GM18508 (cell line): Measurements from ENCODE around the gene KRTAP17-1.

Experiments
- ATAC-seq: cut with Tn5 transposase; IDR thresholded peaks from one replicate; pipeline ENCODE4 v1.9.1; 2021; ENCODE audit warnings: moderate number of reproducible peaks; ENCODE audit not compliant: insufficient read depth, unreplicated experiment

KRTAP17-1 gene

DNA sequence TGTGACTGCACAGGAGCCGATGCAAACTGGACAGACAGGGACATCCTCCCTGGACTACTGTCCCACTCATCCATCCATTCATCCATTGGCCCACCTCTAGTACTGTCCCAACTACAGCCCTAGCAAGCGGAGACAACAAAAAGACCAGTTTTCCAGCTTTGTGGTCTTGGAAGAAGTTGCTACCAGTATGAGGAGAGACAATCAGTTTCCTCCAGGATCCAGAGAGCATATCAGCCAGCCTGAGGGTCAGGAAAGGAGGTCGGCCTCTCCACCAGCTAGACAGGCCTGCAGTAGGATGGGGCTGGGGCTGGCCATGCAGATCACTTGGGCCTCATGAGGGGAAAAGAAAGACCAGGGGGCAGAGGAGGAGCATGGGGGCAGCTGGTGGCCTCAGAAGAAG lies 18.3 kb upstream of the KRTAP17-1 start:
- ATAC-seq, result no peak

DNA sequence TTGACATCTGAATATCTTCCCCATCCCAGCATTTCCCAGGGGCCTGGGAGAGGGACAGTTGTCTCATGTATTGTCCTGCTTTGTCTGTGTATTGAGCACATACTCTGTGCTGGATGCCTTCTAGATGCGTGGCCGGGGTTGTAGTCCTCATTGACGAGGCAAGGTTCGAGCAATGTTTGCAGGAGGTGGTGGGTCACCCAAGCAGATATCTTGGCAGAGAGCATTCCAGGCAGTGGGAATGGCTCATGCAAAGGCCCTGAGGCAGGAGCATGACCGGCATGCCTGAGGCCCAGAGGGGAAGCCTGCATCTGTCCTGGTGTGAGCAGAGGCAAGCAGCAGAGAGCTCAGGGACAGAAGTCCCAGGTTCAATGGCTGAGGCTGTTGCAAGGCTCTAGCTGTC lies 17.6 kb upstream of the KRTAP17-1 start:
- no peak for ATAC-seq

DNA sequence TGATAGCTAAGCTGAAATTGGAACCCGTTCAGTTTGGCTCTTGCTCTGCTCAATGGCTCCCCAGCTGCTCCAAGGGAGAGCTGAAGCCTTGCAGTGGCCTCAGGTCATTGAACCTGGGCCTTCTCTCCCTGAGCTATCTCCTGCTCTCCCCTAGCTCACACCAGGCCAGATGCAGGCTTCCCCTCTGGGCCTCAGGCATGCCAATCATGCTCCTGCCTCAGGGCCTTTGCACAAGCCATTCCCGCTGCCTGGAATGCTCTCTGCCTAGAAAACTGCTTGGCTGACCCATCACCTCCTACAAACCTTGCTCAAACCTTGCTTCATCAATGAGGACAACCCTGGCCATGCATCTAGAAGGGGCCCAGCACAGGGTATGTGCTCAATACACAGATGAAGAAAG lies 16.7 kb upstream of the KRTAP17-1 start:
- no peak for ATAC-seq

DNA sequence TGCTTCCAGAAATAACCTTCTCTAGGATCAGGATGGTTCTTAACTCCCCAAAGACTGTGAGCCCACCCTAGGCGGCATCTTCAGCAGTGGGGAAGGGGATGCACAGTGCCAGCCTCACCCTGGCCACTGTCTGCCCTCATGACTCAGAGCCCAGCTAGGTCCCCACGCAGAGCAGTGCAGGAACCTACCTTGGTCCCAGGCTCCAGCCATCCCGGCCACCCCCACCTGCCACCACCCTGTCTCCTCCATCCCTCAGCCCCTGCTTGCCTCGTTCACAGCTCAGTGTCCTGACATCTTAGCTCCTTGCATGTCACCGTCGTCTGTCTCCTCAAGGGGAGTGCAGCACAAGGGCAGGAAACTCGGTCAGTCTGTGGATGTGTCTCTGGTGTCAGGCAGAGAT lies 16.1 kb upstream of the KRTAP17-1 start:
- no peak for ATAC-seq

DNA sequence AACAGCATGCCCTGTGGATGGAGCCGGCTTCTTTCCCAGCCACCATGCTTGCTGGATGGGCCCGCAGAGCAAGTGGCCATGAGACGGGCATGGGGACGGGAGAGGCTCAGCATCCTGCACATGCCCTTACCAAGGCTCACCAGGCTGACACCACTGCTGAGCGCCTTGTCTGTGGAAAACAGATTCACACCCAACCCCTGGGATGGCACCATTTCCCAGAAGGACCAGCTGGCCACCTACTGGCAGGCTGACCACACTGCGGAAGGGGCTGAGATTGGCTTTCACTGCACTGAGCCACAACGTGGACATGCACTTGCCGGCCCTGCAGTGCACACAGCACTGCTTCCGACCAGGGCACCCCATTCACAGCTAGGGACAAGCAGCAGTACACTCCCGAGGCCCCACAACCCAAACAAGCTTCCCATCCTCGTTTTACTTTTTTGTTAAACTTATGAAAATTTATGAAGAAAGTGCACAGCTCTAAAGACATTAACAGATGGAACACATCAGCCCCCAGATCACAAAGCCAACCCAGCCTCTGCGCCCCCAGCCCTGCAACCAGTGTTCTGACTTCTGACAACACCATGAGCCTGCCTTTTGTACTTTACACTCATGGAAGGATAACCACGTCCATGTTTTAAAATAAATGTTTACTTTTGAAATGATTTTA lies 13.9 kb upstream of the KRTAP17-1 start:
- no peak for ATAC-seq

DNA sequence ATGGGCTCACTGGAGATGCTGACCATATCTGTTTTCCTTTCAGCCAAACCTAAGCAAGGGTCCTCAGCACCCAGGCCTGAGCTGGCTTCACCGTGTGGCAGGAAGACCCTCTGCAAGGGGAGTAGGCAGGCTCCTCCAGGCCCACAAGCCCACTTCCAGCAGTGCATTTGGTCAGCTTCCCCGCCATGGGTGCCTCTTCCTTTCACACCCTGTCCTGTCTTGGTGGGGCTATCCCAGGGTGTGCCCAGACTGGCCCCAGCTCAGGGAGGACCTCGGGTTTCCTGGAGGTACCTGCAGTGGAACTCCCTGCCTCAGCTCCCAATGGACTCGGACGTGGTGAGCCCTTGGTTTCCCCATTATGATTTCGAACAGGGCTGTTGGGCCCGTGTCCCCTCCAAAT lies 12.7 kb upstream of the KRTAP17-1 start:
- no peak for ATAC-seq

DNA sequence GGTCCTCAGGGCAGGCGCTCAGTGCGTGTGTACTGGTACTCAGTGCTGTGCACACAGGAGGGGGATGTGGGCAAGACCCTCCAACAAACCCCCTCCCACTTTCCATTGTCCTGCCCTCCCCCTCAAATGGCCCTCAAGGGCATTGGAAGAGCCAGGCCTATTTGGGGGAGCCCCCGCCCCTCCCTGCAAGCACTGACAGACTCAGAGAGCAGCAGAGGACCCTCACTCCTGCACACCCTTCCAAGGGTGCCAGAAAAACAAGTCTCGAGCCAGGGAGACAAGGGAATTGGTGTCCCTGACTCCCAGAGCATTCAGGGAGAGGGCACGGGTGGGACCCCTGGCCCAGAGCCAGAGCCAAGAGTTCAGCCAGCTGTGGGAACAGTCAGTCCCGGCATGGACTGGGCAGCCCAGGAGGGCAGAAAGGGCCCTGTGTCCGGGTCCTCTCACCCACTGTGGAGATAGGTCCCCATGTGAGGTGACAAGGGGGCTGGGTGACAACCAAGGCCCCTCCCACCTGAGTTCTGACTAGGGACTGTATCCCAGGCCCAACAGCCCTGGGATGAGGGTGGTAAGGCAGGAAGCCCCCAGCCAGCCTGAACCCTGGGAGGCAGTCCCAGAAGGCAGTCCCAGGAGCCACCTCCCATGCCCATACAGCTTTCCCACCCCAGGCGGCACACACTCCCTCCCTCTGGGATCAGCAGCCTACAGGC lies 12.1 kb upstream of the KRTAP17-1 start:
- no peak for ATAC-seq

DNA sequence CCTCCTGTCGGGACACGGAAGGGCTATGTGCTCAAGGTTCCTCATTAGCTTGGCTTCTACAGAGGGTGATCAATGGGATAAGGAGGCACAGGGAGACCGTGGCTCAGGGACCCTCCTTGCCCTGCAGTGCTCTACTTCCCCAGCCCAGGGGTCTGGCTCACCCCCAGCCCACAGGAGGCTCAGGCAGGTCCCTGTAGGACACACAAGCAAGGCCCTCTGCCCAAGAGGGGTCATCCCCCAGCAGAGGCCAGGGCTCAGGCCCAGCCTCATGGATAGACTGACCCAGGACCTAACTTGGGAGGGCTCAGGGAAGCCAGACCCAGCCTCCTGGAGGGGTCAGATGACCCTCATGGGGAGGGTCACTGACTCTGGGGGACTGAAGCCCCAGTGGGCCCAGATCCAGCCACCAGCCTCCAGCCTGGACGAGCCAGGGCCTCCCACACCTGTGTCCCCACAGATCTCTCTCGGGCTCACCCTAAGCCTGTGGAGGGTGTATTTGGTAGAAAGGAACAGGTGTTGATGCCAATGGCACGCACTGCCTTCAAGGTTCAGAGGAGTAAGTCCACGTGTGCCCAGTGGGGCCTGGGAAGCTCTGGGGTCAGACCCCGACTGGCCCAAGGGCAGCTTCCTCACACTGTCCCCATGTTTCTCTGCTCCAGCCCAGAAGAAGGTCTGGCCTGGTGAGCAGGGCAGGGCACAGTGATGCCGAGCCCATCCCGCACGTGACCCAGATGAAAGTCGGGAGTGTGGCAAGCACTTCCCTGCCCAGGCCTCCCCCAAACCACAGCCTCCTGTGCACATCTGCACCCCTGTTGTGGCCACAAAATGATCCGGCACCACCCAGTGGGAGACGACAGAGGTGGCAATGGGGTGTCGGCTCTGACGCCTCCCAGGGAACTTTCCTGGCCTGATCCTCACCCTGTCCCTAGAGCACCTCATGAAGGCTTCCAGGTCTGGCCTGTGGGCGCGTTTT lies 10.9 kb upstream of the KRTAP17-1 start:
- ATAC-seq, result no peak

DNA sequence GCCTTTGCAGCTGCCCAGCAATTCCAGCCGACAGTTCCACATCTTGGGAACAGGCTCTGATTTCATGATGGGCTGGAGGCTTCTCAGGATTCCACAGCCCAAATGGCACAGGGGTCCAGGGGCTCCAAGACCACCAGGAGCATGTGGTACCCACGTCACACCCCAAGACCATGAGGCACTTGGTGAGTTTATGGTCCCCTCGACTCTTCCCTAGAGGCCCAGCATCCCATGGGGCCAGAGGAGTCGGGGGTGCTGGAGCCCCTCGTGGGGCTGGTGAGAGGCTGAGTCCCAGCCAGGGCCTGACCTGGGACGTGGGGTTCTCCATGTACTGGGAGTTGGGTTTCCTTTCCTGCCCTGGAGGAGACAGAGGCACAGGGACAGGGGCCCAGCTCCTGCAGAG lies 10.1 kb upstream of the KRTAP17-1 start:
- no peak for ATAC-seq

DNA sequence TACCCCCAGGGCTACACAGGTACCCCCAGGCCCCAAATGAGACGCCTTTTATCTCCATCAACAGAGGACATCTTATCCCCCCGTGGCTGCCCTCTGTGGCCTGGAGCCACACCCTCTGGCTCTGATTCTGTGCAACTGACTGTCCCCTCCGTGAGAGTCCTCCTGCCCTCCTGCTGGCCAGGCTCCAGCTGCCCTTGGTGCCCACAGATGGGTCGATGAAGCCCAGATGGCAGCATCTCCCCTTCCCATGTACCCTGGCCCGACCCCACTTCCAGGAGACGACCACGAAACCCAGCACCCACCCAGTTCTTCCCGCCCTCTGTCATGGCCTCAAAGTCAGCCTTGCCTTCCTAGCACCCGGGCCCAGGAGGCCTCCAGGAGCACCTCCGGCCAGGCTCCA lies 9.6 kb upstream of the KRTAP17-1 start:
- ATAC-seq, result no peak

DNA sequence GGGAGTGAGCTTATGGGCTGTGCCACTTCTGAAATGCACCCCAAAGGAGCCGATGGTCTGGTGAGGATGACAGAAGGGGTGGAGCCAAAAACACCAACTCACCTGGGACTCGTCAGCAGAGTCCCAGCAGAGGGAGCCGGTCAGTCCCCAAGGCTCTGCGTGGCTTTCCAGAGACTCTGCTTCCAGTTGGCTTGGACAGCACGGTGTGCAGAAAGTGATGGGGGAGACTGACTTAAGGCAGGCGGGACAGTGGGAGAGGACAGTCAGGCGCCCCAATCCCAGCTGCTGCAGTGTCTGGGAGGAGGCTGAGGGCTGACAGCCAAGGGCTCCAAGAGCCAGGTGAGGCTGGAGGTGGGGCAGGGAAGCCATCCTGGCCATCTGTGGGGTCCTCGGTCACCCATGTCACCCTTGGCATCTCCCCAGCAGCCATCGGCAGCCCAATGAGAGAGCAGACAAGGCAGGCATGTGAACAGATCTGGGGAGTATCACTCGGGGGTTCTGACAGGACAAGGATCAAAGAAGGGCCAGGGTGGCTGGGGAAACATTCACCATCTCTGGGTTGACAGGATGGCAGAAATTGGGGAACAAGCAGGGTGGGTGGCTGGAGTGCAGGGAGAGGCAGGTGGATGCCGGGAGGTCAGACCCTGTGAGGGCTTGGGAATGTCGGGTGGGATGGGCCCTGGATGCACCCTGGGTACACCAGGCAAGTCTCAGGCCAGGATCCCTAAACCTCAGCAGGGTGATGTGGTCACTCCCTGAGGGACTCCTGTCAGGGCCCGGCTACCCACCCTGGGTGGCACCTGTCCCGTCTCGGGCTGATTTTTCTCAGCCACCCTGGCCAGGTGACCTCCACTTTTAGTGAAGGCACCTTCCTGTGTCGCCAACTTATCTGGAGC lies 8.9 kb upstream of the KRTAP17-1 start:
- no peak for ATAC-seq

DNA sequence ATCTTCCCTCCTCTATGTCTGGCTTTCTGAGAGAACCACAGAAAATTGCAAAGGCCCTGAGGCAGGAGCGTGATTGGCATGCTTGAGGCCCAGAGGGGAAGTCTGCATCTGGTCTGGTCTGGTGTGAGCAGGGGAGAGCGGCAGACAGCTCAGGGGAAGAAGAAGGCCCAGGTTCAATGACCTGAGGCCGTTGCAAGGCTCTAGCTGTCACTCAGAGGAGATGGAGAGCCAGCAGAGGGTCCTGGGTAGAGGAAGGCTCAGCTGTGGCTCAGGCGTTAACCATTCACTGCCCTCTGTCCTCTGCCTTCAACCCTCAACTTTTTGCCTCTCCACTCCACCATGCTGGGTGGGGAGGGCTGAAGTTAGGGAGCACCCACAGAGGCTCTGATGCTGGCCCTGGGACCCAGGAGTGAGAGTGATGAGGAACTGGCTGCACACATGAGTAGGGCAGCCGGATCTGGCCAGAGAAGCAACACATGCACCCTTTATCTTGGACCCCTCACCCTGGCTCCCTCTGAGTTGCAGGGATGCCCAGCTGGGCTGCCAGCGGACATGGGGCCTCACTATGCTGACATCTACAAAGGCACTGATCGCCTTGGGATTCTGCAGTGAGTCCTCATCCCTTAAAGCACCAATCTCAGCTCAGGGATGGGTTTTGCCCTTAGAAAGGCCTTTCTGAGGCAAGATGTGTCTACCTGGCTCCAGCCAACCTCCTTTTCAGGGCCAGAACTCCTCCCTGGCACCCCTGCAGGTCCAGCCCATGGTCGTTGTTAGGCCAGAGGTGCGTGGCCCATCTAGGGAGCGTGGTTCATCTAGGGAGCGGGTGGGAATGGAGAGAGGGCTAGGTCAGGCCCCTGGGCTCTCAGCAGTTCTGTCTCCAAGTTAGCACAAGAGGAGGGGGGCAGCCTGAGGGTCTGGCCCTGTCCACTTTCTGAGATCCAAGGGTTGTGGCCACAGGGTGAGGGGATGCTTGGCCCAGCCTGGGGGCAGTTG lies 7.7 kb upstream of the KRTAP17-1 start:
- no peak for ATAC-seq

DNA sequence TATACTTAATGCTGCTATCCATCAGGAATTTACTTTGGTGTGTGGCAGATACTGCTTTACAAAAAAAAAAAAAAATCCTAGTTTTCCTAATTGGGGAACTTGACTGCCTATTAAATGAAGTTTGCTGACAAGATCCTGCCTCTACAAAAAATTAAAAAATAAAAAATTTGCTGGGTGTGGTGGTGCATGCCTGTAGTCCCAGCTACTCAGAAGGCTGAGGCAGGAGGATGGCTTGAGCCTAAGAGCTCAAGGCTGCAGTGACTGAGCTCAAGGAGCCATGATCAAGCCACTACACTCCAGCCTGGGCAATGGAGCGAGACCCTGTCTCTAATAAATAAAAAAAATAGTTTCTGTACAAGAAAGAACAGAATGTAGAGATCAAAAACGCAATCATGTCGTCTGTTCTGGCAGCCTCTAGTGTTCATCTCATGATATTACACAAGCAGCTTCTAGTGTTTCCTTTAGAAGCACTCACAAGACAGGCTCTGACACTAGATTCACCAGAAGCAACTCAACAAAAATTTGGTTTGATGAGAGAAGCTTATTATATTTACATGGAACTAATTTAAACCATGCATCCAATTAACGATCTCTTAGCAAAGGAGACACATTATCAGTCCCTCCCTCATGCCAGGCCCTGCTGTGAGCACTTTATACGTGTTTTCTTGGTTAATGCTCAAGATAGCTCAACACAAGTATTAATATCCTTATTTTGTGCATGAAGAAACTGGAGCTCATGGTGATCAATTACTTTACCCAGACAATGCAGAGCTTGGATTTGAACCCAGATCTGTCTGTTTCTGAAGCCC lies 6.8 kb upstream of the KRTAP17-1 start:
- ATAC-seq, result no peak

DNA sequence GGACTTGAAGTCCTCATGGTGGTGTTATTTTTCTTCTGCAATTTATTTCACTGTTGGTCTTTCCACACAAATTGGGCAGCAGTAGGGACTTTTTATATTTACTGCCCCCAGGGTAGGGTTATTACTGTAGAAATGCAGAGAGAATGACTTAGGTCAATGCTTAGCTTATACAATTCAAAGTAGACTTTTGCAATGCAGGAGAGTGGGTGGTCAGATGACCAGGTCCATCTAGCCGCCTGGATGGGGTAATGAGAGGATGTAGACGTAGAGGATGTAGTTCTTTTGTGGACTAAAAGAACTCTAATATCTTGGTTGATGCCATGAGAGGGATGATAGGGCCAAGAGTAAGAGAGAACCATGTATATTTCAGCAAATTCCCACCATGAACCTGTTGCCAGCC lies 2.7 kb upstream of the KRTAP17-1 start:
- no peak for ATAC-seq

DNA sequence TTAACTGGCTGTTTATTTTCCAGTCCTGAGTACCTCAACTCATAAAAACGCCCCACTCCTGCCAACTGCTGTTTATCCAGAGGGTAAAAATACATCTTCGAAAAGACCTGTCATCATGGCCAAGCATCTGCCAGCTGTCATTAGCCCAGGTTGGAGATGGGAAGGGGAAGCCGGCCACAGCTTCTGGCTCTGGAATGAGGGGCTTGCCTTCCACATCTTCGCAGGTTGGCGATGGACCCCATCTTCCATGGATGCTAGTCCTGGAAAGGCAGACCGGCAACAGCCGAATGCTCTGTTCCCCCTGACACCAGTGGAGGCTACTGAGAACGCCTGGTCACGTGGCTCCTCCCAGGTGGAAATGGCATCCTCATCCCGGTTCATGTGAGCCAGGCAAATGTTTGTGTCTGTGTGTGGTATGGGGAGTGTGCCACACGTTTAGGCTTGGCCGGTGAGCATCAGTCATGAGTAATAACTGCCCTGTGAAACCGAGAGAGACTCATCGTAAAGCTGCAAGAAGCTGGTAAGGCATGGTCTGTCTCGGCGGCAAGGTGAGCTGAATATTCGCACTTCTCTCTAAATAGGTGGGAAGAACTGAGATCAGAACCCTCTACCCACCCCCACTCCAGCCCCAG lies 420 bp upstream of the KRTAP17-1 start:
- no peak for ATAC-seq

DNA sequence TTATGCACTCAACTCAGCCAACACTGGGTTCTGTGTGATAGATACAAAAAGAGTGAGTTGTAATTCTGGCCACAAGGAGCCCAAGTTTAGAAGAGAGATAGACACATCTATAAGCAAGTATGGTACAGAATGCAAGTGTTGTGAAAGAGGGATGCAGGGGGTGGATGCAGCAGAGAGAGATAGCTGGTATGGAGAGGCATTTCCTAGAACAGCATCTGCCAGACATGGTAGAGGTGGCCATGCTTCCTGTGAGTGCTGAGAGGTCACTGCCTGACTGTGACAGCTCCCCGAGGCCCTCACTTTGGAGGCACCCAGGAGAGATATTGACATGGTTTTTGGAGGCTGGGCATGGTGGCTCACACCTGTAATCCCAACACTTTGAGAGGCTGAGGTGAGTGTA lies 4.4 kb downstream of the KRTAP17-1 start:
- no peak for ATAC-seq

DNA sequence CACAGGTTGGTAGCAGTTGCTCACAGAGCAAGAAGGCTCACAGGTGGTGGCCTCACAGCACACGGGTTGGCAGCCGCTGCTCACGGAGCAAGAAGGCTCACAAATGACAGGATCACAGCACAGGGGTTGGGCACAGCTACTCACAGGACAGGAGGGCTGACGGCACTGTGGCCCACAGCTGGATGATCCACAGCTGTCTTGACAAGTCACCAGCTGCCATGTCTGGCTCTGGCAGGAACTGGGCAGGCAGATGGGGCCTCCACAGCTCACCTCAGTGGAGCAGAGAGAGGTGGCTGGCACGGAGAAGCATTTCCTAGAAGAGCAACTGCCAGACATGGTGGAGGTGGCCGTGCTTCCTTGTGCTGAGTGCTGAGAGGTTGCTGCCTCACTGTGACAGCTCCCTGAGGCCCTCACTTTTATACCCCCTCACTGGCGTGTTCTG lies 6.6 kb downstream of the KRTAP17-1 start, which contains the start of gene KRTAP16-1:
Gene KRTAP16-1 (minus strand): TSS at position 392 of the 442 bp plus-strand sequence. CDS start 56 bp downstream, at position 336.
- ATAC-seq, result no peak
